Adipocyte (in vitro differentiated cells): Measurements from ENCODE around the gene ARHGEF11.

Source experiments
- DNase-seq: peaks from one replicate; pipeline ENCODE4 v3.0.0-alpha.2; 2015; ENCODE audit warnings: low read depth
- H3K27me3 ChIP-seq: replicated peaks from 2 replicates; pipeline ENCODE4 v1.7.0; 2013; ENCODE audit warnings: mild to moderate bottlenecking, low read length, moderate library complexity; ENCODE audit not compliant: control insufficient read depth, insufficient read depth
- H3K36me3 ChIP-seq: 2 replicates; pipeline ENCODE4 v1.7.0; 2013; ENCODE audit warnings: low read length, mild to moderate bottlenecking, moderate library complexity; ENCODE audit not compliant: control insufficient read depth, insufficient read depth, severe bottlenecking
- H3K4me1 ChIP-seq: 2 replicates; pipeline ENCODE4 v1.7.0; 2013; ENCODE audit warnings: mild to moderate bottlenecking, low read length, moderate library complexity; ENCODE audit not compliant: control insufficient read depth, insufficient read depth
- H3K4me3 ChIP-seq: 2 replicates; pipeline ENCODE4 v1.7.0; 2013; ENCODE audit warnings: mild to moderate bottlenecking, low read length, moderate library complexity
- H3K9ac ChIP-seq: 2 replicates; pipeline ENCODE4 v1.7.0; 2013; ENCODE audit warnings: mild to moderate bottlenecking, low read length, moderate library complexity
- H3K9me3 ChIP-seq: 2 replicates; pipeline ENCODE4 v1.7.0; 2013; ENCODE audit warnings: mild to moderate bottlenecking, low read length, moderate library complexity; ENCODE audit not compliant: control insufficient read depth

The ARHGEF11 gene

DNA sequence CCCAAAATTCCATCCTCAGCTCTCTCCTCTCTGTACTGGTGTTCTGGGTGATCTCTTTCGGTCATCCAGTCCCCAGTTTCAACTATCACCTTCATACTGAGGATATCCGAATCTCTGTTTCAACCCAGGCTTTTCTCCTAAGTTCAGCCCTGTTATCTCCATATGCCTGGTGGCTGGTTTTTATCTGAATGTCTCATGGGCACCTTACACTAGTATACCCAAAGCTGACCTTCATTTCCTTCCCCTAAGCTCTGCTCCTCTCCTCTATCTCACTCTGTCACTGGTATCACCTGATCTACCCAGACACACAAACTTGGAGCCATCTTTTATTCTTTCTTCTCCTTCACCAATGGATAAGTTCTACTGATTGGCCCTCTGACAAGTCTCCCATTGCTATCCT is 72.1 kb downstream of the ARHGEF11 start:
- Histone ChIP-seq H3K9me3 (no peaks in the 10 kb centered on the region), H3K27me3 (no peaks in the 10 kb centered on the region), H3K4me3 (no peak overlapping the region), H3K36me3 (peaks cover 95% of the 10 kb centered on the region), H3K9ac (no peak overlapping the region), H3K4me1 (no peaks in the 10 kb centered on the region)
- DNase-seq: no peak

GRCh38 chr1:156970017-156970416 is 75.5 kb downstream of the ARHGEF11 start:
- no peak overlapping the region for H3K9ac ChIP-seq
- no peaks in the 10 kb centered on the region for H3K9me3 ChIP-seq
- no peak overlapping the region for H3K4me3 ChIP-seq
- H3K4me1 ChIP-seq: no peaks in the 10 kb centered on the region
- DNase-seq: peak; percentile 15
- H3K36me3 ChIP-seq: peaks cover 94% of the 10 kb centered on the region
- no peaks in the 10 kb centered on the region for H3K27me3 ChIP-seq

- Histone ChIP-seq H3K27me3 (no peaks in the 10 kb centered on the region), H3K36me3 (peaks cover 91% of the 10 kb centered on the region), H3K4me1 (no peaks in the 10 kb centered on the region), H3K4me3 (no peak overlapping the region), H3K9me3 (no peaks in the 10 kb centered on the region), H3K9ac (no peak overlapping the region)
- no peak for DNase-seq
These were observed 76.0 kb downstream of the ARHGEF11 start for GRCh38 chr1:156969496-156969895.

DNA sequence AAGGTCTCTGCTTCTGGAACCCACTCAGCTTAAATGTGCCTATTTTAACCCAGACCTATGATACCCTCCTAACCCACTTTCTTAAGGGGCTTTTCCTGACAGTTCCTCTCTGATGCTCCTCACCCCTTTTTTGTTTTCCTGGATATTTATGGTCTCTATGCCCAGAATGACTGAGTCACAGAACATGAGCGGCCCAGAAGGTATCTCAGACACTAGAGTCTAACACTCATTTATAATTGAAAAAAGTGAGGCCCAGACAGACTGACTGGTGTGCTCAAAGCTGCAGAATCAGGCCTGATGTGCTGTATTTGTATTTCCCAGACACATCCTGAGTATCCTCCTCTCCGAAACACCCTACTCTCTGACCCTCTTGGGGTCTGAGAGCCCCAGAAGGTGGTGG is 81.1 kb downstream of the ARHGEF11 start:
- no peak overlapping the region for H3K4me3 ChIP-seq
- no peaks in the 10 kb centered on the region for H3K27me3 ChIP-seq
- DNase-seq: peak; percentile 2
- peaks cover 89% of the 10 kb centered on the region for H3K36me3 ChIP-seq
- H3K9me3 ChIP-seq: no peaks in the 10 kb centered on the region
- H3K9ac ChIP-seq: no peak overlapping the region
- no peaks in the 10 kb centered on the region for H3K4me1 ChIP-seq

DNA sequence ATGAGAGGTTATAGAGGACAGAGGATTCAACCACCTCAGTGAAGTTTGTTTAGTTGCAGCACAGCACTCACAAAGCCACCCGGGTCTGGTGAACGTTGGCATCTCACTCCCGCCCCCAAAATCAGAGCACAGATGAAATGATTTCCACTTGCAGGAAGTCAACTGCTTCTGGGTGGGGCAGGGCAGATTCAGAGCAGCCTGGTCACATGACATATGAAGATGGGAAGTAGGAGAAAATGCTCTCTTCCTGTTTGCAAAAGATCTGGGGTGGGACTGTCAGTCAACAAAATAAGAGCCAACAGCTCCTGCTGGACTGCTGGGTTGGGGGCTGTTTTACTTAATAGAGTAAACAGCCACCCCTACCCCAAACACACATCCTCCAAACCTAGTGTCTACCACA is 81.9 kb downstream of the ARHGEF11 start:
- Histone ChIP-seq H3K36me3 (peaks cover 89% of the 10 kb centered on the region), H3K9ac (no peak overlapping the region), H3K9me3 (no peaks in the 10 kb centered on the region), H3K4me3 (no peak overlapping the region), H3K27me3 (no peaks in the 10 kb centered on the region), H3K4me1 (no peaks in the 10 kb centered on the region)
- DNase-seq: no peak

GRCh38 chr1:156961709-156962108 is 83.8 kb downstream of the ARHGEF11 start:
- DNase-seq: no peak

DNA sequence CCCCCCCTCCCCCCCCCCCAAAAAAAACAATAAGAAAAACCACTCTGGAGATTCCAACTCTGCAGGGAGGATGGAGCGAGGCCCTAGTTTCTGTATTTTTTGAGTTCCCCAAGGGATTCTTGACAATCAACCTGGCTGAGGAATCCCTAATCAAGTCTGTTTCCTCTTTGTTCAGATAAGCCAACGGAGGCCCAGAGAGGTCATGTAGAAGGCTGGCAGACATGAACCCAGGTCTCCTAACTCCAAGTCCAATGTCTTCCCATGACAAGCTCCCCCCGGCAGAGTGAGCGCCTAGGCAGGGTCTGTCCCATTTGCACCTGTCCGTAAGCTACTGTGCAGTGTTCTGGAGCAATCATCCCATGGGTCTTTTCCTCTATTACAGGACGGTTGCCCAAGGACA is 85.6 kb downstream of the ARHGEF11 start:
- peaks cover 90% of the 10 kb centered on the region for H3K36me3 ChIP-seq
- H3K4me3 ChIP-seq: no peak overlapping the region
- DNase-seq: no peak
- H3K27me3 ChIP-seq: no peaks in the 10 kb centered on the region
- H3K9me3 ChIP-seq: no peaks in the 10 kb centered on the region
- no peak overlapping the region for H3K9ac ChIP-seq
- no peaks in the 10 kb centered on the region for H3K4me1 ChIP-seq

More at GRCh38 chr1:156961709-156962108, 83.8 kb downstream of the ARHGEF11 start:
- Histone ChIP-seq H3K9me3 (no peaks in the 10 kb centered on the region), H3K4me1 (no peaks in the 10 kb centered on the region), H3K4me3 (no peak overlapping the region), H3K36me3 (peaks cover 89% of the 10 kb centered on the region), H3K27me3 (no peaks in the 10 kb centered on the region), H3K9ac (no peak overlapping the region)

DNA sequence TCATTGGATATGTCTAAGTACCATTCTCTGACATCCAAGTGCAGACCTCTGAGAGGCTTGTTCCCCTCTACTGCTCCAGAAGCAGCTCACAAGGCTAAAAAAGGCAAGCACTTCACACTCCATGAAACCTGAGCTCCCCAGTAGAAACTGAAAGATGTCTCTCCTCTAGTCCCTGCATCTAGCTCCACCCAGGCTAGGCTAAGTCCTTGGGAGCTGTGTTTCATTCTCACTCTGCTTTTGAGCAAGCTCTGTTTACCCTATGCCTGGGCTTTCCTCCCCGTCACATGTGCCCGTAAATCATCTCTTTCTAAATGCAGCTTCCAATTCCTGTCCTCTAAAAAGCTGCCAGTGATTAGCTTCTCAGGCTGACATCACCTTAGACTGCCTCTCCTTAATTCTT is 86.1 kb downstream of the ARHGEF11 start:
- peaks cover 94% of the 10 kb centered on the region for H3K36me3 ChIP-seq

DNA sequence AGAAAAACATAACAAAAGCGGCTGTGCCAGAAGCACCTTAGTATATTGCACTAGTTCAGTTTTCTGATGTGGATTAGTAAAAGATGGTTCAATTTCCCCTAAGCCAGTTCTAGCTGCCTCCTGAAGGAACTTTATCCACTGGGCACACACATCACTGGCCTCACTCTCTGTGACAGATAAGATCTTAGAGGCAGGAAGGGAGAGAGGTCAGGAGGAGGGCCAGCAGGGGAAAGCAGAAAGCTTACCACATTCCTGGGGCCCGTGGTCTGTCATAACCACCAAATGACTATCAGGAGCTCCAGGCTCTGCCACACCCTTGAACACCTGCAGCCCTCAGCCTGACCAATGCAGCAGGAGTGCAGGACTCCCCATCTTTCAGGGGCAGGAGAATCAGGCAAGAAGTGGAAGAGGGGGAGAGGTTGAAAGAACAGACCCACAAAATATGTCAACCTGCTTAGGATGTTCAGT is 87.3 kb downstream of the ARHGEF11 start:
- Histone ChIP-seq H3K9ac (no peak overlapping the region), H3K9me3 (no peaks in the 10 kb centered on the region), H3K36me3 (peaks cover 90% of the 10 kb centered on the region), H3K27me3 (no peaks in the 10 kb centered on the region), H3K4me1 (no peaks in the 10 kb centered on the region), H3K4me3 (no peak overlapping the region)
- DNase-seq: no peak

More for the DNA sequence above, 86.1 kb downstream of the ARHGEF11 start:
- H3K27me3 ChIP-seq: no peaks in the 10 kb centered on the region
- no peaks in the 10 kb centered on the region for H3K4me1 ChIP-seq
- H3K9ac ChIP-seq: no peak overlapping the region
- H3K4me3 ChIP-seq: no peak overlapping the region
- peak; percentile 16 for DNase-seq
- H3K9me3 ChIP-seq: no peaks in the 10 kb centered on the region

DNA sequence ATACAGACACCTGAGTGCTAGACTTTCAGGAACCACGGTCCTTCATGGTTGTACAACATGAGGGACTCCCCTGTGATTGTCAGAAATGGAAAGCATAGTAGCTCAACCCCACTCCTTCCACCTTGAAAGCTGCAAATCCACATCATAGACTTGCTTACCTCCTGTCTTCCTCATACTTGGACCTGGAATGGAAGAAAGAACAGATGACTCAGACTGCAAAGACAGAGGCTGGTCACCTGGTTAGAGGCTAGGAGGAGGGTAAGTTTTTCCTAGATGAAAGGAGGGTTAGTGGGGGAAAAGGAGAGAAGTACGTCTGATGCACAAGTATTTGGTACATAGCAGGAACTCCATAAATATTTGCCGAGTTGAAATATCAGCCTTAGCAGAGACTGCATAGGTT is 87.9 kb downstream of the ARHGEF11 start:
- Histone ChIP-seq H3K9ac (no peak overlapping the region), H3K27me3 (no peaks in the 10 kb centered on the region), H3K4me1 (no peaks in the 10 kb centered on the region), H3K4me3 (no peak overlapping the region), H3K9me3 (no peaks in the 10 kb centered on the region), H3K36me3 (peaks cover 90% of the 10 kb centered on the region)
- no peak for DNase-seq

GRCh38 chr1:156956333-156956732 is 89.2 kb downstream of the ARHGEF11 start:
- H3K9me3 ChIP-seq: no peaks in the 10 kb centered on the region
- no peak overlapping the region for H3K9ac ChIP-seq
- no peak for DNase-seq
- no peaks in the 10 kb centered on the region for H3K4me1 ChIP-seq
- no peaks in the 10 kb centered on the region for H3K27me3 ChIP-seq
- peaks cover 93% of the 10 kb centered on the region for H3K36me3 ChIP-seq
- H3K4me3 ChIP-seq: no peak overlapping the region

DNA sequence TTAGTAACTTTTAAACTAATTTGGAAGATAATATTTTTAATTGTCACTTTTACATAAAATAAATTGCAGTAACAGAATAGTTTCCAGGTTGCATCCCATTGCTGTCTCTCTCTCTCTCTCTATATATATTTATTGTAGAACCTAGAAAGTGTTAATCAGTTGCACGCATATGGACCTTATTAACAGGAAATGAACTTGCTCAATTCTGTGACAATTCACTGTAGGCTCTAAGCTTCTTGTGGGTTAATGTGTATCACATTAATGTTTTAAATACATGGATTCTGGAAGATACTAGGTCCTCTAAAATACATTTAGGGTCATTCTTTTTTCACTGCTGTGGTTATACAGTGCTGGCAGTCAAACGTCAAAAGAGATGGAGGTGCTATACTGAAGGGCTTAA is 92.0 kb downstream of the ARHGEF11 start:
- Histone ChIP-seq H3K9me3 (no peaks in the 10 kb centered on the region), H3K9ac (no peak overlapping the region), H3K4me1 (no peaks in the 10 kb centered on the region), H3K36me3 (peaks cover 95% of the 10 kb centered on the region), H3K4me3 (no peak overlapping the region), H3K27me3 (no peaks in the 10 kb centered on the region)
- DNase-seq: no peak
